Smooth muscle cell (in vitro differentiated cells): Measurements from ENCODE around the gene CIZ1. TPM values are rescaled to one million over a fixed set of nuclear protein-coding genes. Genes with fewer than 3 reads are reported as not detected.

ENCODE experiments used
- DNase-seq: peaks from one replicate; lab custom pipeline; 2025; ENCODE audit not compliant: unreplicated experiment; lab: John Stamatoyannopoulos, UW
- H2AFZ ChIP-seq: fragments of 200-600 bp; sonication (generic); 2 replicates; pipeline ENCODE4 v1.6.0; 2016; ENCODE audit warnings: antibody characterized with exemption, low read depth, mild to moderate bottlenecking
- H3F3A ChIP-seq: fragments of 200-600 bp; sonication (generic); 2 replicates; pipeline ENCODE4 v1.6.0; 2017; ENCODE audit warnings: antibody characterized with exemption, low read depth
- H3K27ac ChIP-seq: fragments of 200-600 bp; sonication (generic); 2 replicates; pipeline ENCODE4 v1.5.1; 2016; ENCODE audit warnings: low read depth, mild to moderate bottlenecking
- H3K27me3 ChIP-seq: fragments of 200-600 bp; sonication (generic); 2 replicates; pipeline ENCODE4 v1.6.1; 2016; ENCODE audit warnings: low read depth, mild to moderate bottlenecking
- H3K36me3 ChIP-seq: fragments of 200-600 bp; sonication (generic); 2 replicates; pipeline ENCODE4 v1.5.1; 2016; ENCODE audit warnings: low read depth
- H3K4me1 ChIP-seq: fragments of 200-600 bp; sonication (generic); 2 replicates; pipeline ENCODE4 v1.5.1; 2016; ENCODE audit warnings: low read depth
- H3K4me2 ChIP-seq: fragments of 200-600 bp; sonication (generic); 2 replicates; pipeline ENCODE4 v1.6.0; 2016; ENCODE audit warnings: mild to moderate bottlenecking
- H3K4me3 ChIP-seq: fragments of 200-600 bp; sonication (generic); 2 replicates; pipeline ENCODE4 v1.5.1; 2016; ENCODE audit warnings: mild to moderate bottlenecking
- H3K79me2 ChIP-seq: fragments of 200-600 bp; sonication (generic); 2 replicates; pipeline ENCODE4 v1.6.0; 2016; ENCODE audit warnings: low read depth, mild to moderate bottlenecking
- H3K9ac ChIP-seq: fragments of 200-600 bp; sonication (generic); 2 replicates; pipeline ENCODE4 v1.6.0; 2016; ENCODE audit warnings: low read depth
- H3K9me3 ChIP-seq: fragments of 200-600 bp; sonication (generic); replicated peaks from 2 replicates; pipeline ENCODE4 v1.5.1; 2016; ENCODE audit warnings: low read depth
- H4K20me1 ChIP-seq: fragments of 200-600 bp; sonication (generic); 2 replicates; pipeline ENCODE4 v1.6.0; 2016; ENCODE audit warnings: low read depth
- CTCF ChIP-seq: fragments of 200-600 bp; sonication (generic); IDR thresholded peaks from 2 replicates; pipeline ENCODE4 v1.5.1; 2017; ENCODE audit warnings: borderline replicate concordance, mild to moderate bottlenecking, antibody characterized with exemption; ENCODE audit not compliant: insufficient read depth, poor library complexity, severe bottlenecking
- WGBS: methylation state at CpG from one replicate; pipeline ENCODE4 v1.1.7; 2016; ENCODE audit warnings: low lambda C conversion rate; 5-methylcytosine and 5-hydroxymethylcytosine counted together
- polyA plus RNA-seq: library from polyadenylated mRNA; unstranded; fragments of >200 nt; fragmentation: Nextera tagmentation; extraction: Ambion mirVana; gene quantifications from 2 replicates; pipeline ENCODE4 v1.2.1, GENCODE V29; 2016
- total RNA-seq: library from RNA; depleted of rRNA; stranded (reverse); fragments of >200 nt; gene quantifications from 2 replicates; pipeline ENCODE4 v1.2.3, GENCODE V29; 2014

Gene CIZ1
- total and polyA plus RNA-seq, 2 experiments from 2014 or later = 23.5 to 84.0 TPM

- H3K36me3 ChIP-seq = no peaks in the 10 kb centered on the region
- no peaks in the 10 kb centered on the region for H3K9me3 ChIP-seq
- H2AFZ ChIP-seq = peak within 1 kb of the TSS; percentile 90
- peak; percentile 69 for DNase-seq
- 1% methylated on average over 50 of the region's 56 CpGs for WGBS
- H4K20me1 ChIP-seq = peaks cover 12% of the 10 kb centered on the region
- H3K4me1 ChIP-seq = no peaks in the 10 kb centered on the region
- peak within 1 kb of the TSS; percentile 91 for H3K4me3 ChIP-seq
- no peaks in the 10 kb centered on the region for H3K27me3 ChIP-seq
- peak within 1 kb of the TSS; percentile 97 for H3K4me2 ChIP-seq
- peaks cover 8% of the 10 kb centered on the region for H3K79me2 ChIP-seq
- TF ChIP-seq CTCF = no peak
- peak within 1 kb of the TSS; percentile 88 for H3K27ac ChIP-seq
- H3K9ac ChIP-seq = peak within 1 kb of the TSS; percentile 92
- no peaks in the 10 kb centered on the region for H3F3A ChIP-seq
Observed at GRCh38 chr9:128127568-128127989, 63.8 kb downstream of the CIZ1 start, which contains the start of gene PTGES2. TSS of gene PTGES2 (minus strand) at chr9:128127729. CDS start at chr9:128127717, 12 bp downstream.

- no peak overlapping the region for H2AFZ ChIP-seq
- DNase-seq = no peak
- H3K9me3 ChIP-seq = no peaks in the 10 kb centered on the region
- peaks cover 8% of the 10 kb centered on the region for H3K79me2 ChIP-seq
- H3K9ac ChIP-seq = no peak overlapping the region
- H3K36me3 ChIP-seq = no peaks in the 10 kb centered on the region
- 84% methylated on average over 10 of the region's 10 CpGs for WGBS
- H3K27me3 ChIP-seq = no peaks in the 10 kb centered on the region
- TF ChIP-seq CTCF = no peak
- peaks cover 12% of the 10 kb centered on the region for H4K20me1 ChIP-seq
- no peak overlapping the region for H3K27ac ChIP-seq
- no peak overlapping the region for H3K4me3 ChIP-seq
- H3K4me2 ChIP-seq = no peak overlapping the region
- H3F3A ChIP-seq = no peaks in the 10 kb centered on the region
- no peaks in the 10 kb centered on the region for H3K4me1 ChIP-seq
Observed at GRCh38 chr9:128125580-128126354, 65.6 kb downstream of the CIZ1 start.

DNA sequence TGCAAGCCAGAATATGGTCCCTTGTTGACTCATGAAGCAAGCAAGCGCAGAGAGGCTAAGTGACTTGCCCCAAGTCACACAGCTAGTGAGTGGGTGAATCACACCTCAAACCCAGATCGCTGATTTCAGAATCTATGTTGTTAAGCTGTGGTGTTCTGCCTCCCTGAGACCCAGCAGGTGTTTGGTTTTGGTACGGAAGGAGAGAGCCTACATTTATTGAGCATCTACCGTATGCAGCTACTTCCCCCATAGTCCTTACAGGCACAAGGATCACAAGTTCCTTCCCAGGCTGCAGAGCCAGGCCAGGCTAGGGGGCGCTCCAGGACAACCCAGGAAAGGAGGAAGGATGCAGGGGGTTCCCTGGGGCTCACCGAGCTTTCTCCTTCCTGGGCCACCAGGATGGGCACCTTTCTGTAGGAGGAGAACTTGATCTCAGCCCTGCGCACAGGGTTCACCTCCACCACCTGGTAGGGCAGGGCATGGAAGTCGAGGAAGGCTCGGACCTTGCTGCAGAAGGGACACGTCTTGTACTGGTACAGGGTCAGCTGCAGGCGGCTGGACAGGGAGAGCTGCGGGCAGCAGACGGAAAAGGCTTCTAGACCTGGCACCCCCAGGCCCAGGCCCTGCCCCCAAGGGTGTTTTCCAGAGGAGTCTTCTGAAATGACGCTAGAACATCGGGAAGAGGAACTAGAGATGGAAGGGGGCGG is 66.3 kb downstream of the CIZ1 start:
- Histone ChIP-seq H3K79me2 (peaks cover 8% of the 10 kb centered on the region), H3K27ac (no peak overlapping the region), H4K20me1 (peaks cover 12% of the 10 kb centered on the region), H3K4me2 (no peak overlapping the region), H3F3A (no peaks in the 10 kb centered on the region), H3K4me3 (no peak overlapping the region), H3K9ac (no peak overlapping the region), H3K9me3 (no peaks in the 10 kb centered on the region), H3K36me3 (no peaks in the 10 kb centered on the region), H3K27me3 (no peaks in the 10 kb centered on the region), H3K4me1 (no peaks in the 10 kb centered on the region), H2AFZ (no peak overlapping the region)
- peak; percentile 38 for TF ChIP-seq CTCF
- peak; percentile 10 for DNase-seq
- WGBS = 84% methylated on average over 16 of the region's 16 CpGs
